AG04449 (cell line): Measurements from ENCODE around the gene NCAM1.

ENCODE experiments used
- CTCF ChIA-PET: fragments of 350-600 bp; formaldehyde crosslinking; extraction: SDS; loops from one replicate; lab custom pipeline; 2021; ENCODE audit warnings: antibody characterized with exemption; lab: Yijun Ruan, JAX
- POLR2A ChIA-PET: fragments of 400-600, 350-600 bp; formaldehyde crosslinking; extraction: SDS; loops from one replicate; lab custom pipeline; 2020; ENCODE audit warnings: antibody characterized with exemption, inconsistent platforms; lab: Yijun Ruan, JAX
- DNase-seq: peaks from one replicate; pipeline ENCODE4 v3.0.0-alpha.2; 2010; ENCODE audit warnings: low read depth, low spot score
- H3K4me3 ChIP-seq: 2 replicates; pipeline ENCODE4 v1.5.1; 2011; ENCODE audit warnings: low read depth, mild to moderate bottlenecking, control low read depth, low read length
- TF ChIP-seq, protein P1 (sequence below): IDR thresholded peaks from one replicate; pipeline ENCODE4 v1.5.1; 2011; ENCODE audit warnings: mild to moderate bottlenecking, moderate library complexity, low read length, control low read depth, inconsistent platforms; ENCODE audit not compliant: insufficient read depth; ENCODE audit errors: missing control alignments

Gene NCAM1

DNA sequence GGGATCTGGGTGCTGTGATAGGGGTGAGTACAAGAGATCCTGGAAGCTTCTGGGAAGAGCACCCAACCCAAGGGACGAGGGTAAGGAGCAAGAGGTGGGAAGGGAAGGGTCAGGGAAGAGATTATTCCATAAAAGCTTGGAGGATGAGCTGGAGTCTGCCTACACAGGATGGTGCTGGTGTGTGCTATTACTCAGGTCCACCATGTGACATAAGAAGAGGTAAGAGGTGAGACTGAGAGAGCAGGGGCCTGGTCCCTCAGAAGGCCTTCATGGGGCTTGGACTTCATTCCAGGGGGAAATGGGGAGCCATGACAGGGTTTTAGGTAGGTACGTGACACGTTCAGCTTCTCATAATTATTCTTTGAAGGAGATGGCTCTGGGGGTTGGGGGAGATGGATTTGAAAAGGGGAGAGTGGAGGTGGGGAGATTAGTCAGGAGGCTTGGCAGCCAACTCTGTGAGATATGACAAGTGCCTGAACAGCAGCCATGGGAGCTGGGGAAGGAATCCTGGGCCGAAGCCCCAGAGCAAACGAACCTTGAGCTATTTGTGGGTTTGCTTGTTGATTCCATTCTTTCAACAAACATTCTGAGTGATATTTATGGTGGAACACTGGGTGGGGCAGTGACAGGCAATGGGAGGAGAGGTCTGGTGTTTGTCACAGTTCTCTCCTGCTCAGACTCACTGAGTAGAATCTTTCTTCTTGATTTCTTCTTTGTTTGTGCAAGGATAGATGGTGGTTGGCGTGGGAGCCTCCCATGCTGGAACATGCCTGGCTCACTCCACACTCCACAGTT, 11.2 kb upstream of the NCAM1 start:
- CTCF ChIA-PET = no interaction called here
- POLR2A ChIA-PET = no interaction called here
- TF ChIP-seq, protein P1, sequence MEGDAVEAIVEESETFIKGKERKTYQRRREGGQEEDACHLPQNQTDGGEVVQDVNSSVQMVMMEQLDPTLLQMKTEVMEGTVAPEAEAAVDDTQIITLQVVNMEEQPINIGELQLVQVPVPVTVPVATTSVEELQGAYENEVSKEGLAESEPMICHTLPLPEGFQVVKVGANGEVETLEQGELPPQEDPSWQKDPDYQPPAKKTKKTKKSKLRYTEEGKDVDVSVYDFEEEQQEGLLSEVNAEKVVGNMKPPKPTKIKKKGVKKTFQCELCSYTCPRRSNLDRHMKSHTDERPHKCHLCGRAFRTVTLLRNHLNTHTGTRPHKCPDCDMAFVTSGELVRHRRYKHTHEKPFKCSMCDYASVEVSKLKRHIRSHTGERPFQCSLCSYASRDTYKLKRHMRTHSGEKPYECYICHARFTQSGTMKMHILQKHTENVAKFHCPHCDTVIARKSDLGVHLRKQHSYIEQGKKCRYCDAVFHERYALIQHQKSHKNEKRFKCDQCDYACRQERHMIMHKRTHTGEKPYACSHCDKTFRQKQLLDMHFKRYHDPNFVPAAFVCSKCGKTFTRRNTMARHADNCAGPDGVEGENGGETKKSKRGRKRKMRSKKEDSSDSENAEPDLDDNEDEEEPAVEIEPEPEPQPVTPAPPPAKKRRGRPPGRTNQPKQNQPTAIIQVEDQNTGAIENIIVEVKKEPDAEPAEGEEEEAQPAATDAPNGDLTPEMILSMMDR = no peak
- no peak for DNase-seq
- no peak overlapping the region for H3K4me3 ChIP-seq

DNA sequence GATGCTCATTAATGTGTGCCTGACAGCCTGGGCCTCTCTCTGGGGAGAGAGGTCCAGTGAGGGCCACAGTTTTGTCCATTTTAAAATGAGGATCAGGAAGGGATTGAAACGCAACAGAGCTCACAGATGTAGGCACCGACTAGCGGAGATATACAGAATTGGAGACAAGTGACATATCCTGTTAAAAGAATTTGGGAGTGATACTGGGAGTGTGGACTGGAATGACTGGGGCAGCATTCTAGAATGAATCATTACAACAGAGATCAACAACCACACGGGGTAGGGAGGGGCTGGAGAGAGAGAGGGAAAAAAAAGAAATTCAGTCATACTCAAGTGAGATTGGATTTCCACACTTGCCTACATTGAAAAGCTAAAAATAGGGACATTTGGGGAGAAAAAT, 2.5 kb upstream of the NCAM1 start:
- ChIA-PET POLR2A (no interaction called here), CTCF (no interaction called here)
- TF ChIP-seq, protein P1 = no peak
- no peak for DNase-seq
- H3K4me3 ChIP-seq = no peak overlapping the region

DNA sequence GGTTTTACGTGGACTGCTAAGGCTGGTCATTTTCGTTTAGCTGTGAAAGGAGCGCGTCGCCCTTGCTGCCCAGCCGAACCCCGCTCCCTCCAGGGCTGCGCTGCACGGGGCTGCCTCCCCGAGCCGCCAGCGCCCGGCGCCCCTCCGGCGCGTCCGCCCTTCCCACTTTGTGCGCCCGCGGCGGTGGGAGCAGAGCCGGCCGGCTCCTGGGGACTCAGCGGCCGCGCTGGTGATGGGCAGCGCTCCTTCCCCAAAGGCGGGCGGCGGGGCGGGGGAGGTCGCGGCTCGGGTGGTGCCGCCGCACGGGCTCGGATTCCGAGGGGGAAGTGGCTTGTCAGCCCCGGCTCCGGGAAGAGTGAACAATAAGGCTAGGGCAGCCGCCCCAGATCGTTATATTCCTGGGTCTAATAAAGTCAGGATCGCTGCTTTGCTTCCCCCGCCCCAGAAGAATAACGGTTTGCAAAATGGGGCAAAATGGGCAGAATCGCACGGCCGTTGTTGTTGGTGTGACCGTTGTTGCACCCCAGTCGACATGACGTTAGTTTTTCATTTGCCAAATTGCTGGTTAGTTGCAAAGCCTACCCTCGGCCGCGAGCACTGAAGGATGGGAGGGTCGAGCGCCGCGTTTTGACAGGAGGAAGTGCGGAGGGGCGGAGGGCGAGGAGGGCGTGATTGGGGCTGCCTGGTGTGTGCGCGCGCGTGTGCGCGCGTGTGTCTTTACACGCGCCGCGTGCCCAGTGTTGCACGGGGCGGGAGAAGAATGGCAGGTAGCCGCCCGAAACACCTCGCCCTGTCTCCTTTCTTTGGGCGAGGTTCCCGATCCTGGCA, 745 bp downstream of the NCAM1 start:
- TF ChIP-seq, protein P1 = no peak
- peak overlapping the region; percentile 49 for H3K4me3 ChIP-seq
- no peak for DNase-seq
- ChIA-PET CTCF (no interaction called here), POLR2A (no interaction called here)

DNA sequence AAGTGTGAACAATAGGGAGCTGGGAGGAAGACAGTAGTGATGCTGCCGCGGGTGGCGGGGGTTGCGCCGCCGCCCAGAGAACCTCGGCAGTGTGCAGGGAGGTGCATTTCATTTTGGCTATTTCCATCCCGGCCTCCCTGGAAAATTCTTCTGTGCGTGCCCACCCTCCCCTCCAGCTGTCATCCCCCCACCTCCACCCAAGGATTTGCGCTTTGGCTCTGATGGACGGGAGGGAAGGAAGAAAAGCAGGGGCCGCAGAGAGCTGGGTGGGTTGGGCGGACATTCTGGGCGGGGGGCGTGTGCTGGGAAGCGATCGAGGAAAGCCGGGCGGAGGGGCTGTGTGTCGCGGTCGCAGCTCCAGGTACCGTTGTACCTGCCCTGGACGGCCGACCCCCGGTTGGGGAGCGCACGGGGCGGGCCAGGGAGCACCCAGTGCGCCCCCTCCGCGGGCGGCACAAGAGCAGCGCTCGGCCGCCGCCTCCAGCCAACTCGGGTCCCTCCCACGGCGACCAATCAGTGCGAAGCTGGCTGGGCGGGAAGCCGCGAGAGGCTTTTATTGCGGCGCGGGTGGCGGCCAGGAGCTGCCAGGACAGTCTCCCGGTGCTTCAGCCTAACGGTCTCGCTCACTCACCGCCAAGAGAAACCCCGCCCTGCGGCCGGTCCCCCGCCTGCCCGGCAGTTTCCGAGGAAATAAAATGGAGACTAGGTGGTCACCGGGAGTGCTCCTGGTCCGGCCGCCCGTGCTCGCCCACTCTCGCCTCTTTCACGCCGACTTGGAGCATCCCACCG, 1.6 kb downstream of the NCAM1 start:
- ChIA-PET POLR2A (no interaction called here), CTCF (no interaction called here)
- no peak for DNase-seq
- TF ChIP-seq, protein P1 = no peak
- peak overlapping the region; percentile 41 for H3K4me3 ChIP-seq

DNA sequence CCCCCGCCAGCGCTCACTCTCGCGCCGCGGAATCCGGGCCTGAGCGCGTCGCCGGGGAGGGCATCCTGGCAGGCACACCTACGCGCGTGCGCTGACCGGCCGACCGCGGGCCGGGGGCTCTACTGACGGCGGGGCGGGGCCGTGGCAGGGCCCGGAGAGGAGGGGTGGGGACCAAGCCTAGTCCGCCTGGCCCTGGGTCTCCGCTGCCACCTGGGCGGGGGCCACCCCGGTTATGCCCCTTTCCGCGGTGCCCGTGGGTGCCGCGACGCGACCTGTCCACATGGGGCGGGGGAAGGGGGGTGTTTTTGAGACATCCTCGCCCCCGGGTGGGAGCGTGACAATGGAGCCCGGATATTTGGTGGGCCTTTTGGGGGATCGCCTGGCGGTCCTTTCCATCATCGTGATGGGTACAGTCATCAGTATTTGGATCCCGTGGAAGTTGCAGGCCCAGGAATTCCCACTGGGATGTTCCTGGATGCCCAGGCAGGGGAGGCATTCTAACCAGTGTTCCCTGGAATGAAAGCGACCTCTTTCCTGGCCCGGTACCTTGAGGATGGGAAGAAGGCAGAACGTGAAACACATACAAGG, 2.2 kb downstream of the NCAM1 start:
- H3K4me3 ChIP-seq = no peak overlapping the region; the same call in 1 of the 2 replicates
- CTCF ChIA-PET = no interaction called here
- POLR2A ChIA-PET = no interaction called here
- DNase-seq = no peak
- TF ChIP-seq, protein P1 = no peak
